ENCODE results near the gene AMPD1.

AMPD1 gene

DNA sequence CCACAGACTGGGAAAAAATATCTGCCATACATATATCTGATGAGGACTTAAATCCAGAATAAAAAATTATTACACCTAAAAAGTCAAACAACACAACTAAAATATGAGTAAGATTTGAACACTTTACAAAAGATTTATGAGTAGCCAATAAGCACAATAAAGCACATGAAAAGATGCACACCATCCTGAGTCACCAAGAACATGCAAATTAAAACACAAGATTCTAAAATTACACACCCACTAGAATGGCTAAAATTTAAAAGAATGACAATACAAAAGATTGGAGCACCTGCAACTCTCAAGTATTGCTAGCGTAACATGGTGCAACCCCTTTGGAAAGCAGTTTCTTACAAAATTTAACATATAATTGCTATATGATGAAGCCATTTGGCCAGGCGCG is 56.4 kb downstream of the AMPD1 start:
- DNase-seq (ENCODE audit: low read depth), result no peak

DNA sequence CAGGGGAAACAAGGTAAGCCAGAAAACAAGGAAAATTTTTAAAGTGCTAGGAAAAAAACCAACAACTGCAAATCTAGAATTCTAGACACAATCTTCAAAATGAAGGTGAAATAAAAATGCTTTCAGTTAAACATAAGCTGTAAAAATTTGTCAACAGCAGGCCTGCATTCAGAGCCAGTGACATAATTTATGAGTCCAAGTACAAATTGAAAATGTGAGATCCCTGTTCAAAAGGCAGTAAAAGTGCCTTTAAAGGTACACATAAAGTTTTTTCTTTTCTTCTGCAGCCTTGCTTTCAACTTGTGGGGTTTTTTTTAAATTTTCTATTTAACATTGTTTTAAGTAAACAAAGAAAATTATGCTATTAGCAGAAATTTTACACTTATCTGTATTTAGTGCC is 62.9 kb downstream of the AMPD1 start:
- DNase-seq (ENCODE audit: low read depth), result no peak

DNA sequence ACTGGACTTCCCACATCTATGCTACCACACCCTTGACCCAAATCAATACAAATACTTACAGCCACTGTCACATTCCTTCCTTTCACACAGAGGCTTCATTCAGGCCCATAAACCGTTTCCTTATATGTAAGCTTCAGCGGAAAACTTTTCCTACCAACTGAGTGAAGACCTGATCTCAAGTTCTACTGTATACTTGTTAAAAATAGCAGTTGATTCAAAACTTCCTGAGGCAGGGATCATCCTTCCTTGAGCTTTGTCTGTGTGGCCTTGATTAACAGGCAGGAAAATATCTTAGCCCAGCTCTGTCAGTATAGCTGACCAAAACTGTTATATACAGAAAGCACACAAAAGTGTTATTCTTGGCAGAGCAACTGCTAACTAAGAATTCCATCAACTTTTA is 68.2 kb downstream of the AMPD1 start:
- DNase-seq (ENCODE audit: low read depth), result no peak

DNA sequence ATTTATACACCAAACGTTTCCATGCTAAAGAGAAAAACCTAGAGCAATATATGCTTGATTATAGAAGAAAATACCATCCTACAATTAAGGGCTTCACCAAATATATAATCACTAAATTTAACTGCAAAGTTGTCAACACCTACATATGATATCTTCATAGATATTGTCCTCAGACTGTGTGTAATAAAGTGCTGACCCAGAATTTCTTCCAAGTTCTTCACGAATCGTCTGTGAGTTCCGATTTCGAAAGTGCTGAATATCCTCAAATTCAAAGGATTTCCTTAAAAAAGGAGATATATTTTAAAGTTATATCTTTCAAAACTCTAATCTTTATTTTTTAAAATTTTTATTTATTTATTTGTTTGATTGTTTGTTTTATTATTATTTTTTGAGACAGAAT is 72.0 kb downstream of the AMPD1 start:
- DNase-seq (ENCODE audit: low read depth), result no peak
